Caco-2 (cell line): ENCODE data around the gene MAP7. TPM values are rescaled to one million over a fixed set of nuclear protein-coding genes. Genes with fewer than 3 reads are reported as not detected.
A peak's percentile ranks its signal among the peaks of the same experiment; 100 is the strongest.

ENCODE experiments used
- BruUV-seq: library from RNA; stranded (reverse); fragments of 400-500 nt; replicated peaks from 2 replicates; lab custom pipeline; 2021; lab: Mats Ljungman, UMichigan
- CTCF ChIA-PET: fragments of 300-600 bp; sonication (Branson Sonifier 250); formaldehyde crosslinking; loops from one replicate; lab custom pipeline; 2022; ENCODE audit warnings: antibody characterized with exemption; lab: Charles Lee
- POLR2A ChIA-PET: fragments of 300-600 bp; sonication (Branson Sonifier 250); formaldehyde crosslinking; loops from one replicate; lab custom pipeline; 2022; ENCODE audit warnings: antibody characterized with exemption; lab: Charles Lee
- DNase-seq, 2 experiments: peaks; one replicate each; pipeline versions ENCODE4 v3.0.0 to v3.0.0-alpha.2; 2020 to 2022
- H3K27me3 ChIP-seq: replicated peaks from 2 replicates; pipeline ENCODE4 v1.6.0; 2011; ENCODE audit warnings: low read length; ENCODE audit not compliant: control insufficient read depth, insufficient read depth
- H3K36me3 ChIP-seq: 2 replicates; pipeline ENCODE4 v1.5.1; 2011; ENCODE audit warnings: low read length; ENCODE audit not compliant: control insufficient read depth, insufficient read depth
- H3K4me1 ChIP-seq: fragments of 250-450 bp; sonication (Bioruptor Pico); 2 replicates; pipeline ENCODE4 v1.5.1; 2020; ENCODE audit warnings: mild to moderate bottlenecking
- H3K4me3 ChIP-seq: 2 replicates; pipeline ENCODE4 v1.5.1; 2011; ENCODE audit warnings: low read depth, mild to moderate bottlenecking, control low read depth, low read length
- H3K9me3 ChIP-seq: fragments of 250-450 bp; sonication (Bioruptor Pico); 2 replicates; pipeline ENCODE4 v1.5.1; 2020; ENCODE audit warnings: mild to moderate bottlenecking, moderate library complexity
- H3K27ac Mint-ChIP-seq: one replicate; pipeline ENCODE4 v1.8.0; 2022; ENCODE audit warnings: mixed read lengths; ENCODE audit not compliant: unreplicated experiment
- H3K27me3 Mint-ChIP-seq: one replicate; pipeline ENCODE4 v1.8.0; 2022; ENCODE audit warnings: mixed read lengths; ENCODE audit not compliant: insufficient read depth, unreplicated experiment
- H3K36me3 Mint-ChIP-seq: one replicate; pipeline ENCODE4 v1.8.0; 2022; ENCODE audit warnings: mild to moderate bottlenecking, mixed read lengths; ENCODE audit not compliant: insufficient read depth, unreplicated experiment
- H3K4me1 Mint-ChIP-seq: one replicate; pipeline ENCODE4 v1.8.0; 2022; ENCODE audit warnings: low read depth, mixed read lengths; ENCODE audit not compliant: unreplicated experiment
- H3K4me3 Mint-ChIP-seq: one replicate; pipeline ENCODE4 v1.8.0; 2022; ENCODE audit warnings: mild to moderate bottlenecking, moderate library complexity, mixed read lengths; ENCODE audit not compliant: unreplicated experiment
- H3K9me3 Mint-ChIP-seq: one replicate; pipeline ENCODE4 v1.8.0; 2022; ENCODE audit warnings: mixed read lengths; ENCODE audit not compliant: unreplicated experiment
- intact Hi-C: fragments of 100-400 bp; cut with micrococcal nuclease; formaldehyde crosslinking; loops from one replicate; pipeline ENCODE4 v1.10.0; 2022; ENCODE audit not compliant: unreplicated experiment
- total RNA-seq: library from RNA; stranded (reverse); gene quantifications from 2 replicates; pipeline ENCODE4 v1.2.3, GENCODE V29; 2022
- TF ChIP-seq, protein P1 (sequence below), 2 experiments: fragments of 200-600 bp in 1 of 2; IDR thresholded peaks; 1 replicate in 1 of 2; 2 replicates in 1 of 2; pipeline versions ENCODE4 v1.5.1 to v1.8.0; 2011 to 2022; ENCODE audit warnings: antibody characterized with exemption in 1 of 2, control low read depth in 1 of 2, inconsistent platforms in 1 of 2, low read depth in 1 of 2, low read length in 1 of 2, mild to moderate bottlenecking in 1 of 2, moderate library complexity in 1 of 2; ENCODE audit not compliant: insufficient read depth in 1 of 2, severe bottlenecking in 1 of 2, unreplicated experiment in 1 of 2

MAP7 gene
- total RNA-seq, 1 experiment from 2014 or later, result 55.3 TPM

DNA sequence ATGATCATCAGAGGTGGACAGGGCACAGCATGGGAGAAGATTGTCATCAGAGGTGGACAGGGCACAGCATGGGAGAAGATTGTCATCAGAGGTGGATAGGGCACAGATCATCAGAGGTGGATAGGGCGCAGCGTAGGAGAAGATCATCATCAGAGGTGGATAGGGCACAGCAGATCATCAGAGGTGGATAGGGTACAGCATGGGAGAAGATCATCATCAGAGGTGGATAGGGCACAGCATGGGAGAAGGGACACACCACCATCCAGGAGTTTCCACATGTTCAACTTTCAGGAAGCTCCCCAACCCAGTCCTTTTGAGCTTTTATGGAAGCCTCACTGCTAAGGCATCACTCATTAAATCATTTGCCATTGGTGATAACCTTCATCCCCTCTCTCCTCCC is 104.1 kb downstream of the MAP7 start:
- intact Hi-C loops, result loop anchor here (10.0 kb wide), 1 partner anchor 99 kb away; no protein-coding TSS in a partner anchor
- Mint-ChIP-seq H3K36me3 (no peaks in the 10 kb centered on the region), H3K4me3 (no peak overlapping the region), H3K27me3 (no peaks in the 10 kb centered on the region), H3K9me3 (no peaks in the 10 kb centered on the region), H3K4me1 (peaks cover 26% of the 10 kb centered on the region), H3K27ac (peak overlapping the region; percentile 3)
- POLR2A ChIA-PET, result no interaction called here
- TF ChIP-seq, protein P1, sequence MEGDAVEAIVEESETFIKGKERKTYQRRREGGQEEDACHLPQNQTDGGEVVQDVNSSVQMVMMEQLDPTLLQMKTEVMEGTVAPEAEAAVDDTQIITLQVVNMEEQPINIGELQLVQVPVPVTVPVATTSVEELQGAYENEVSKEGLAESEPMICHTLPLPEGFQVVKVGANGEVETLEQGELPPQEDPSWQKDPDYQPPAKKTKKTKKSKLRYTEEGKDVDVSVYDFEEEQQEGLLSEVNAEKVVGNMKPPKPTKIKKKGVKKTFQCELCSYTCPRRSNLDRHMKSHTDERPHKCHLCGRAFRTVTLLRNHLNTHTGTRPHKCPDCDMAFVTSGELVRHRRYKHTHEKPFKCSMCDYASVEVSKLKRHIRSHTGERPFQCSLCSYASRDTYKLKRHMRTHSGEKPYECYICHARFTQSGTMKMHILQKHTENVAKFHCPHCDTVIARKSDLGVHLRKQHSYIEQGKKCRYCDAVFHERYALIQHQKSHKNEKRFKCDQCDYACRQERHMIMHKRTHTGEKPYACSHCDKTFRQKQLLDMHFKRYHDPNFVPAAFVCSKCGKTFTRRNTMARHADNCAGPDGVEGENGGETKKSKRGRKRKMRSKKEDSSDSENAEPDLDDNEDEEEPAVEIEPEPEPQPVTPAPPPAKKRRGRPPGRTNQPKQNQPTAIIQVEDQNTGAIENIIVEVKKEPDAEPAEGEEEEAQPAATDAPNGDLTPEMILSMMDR (IDR thresholded peaks at IDR 0.05; ENCODE audit: insufficient read depth in 1 of 2, low read depth in 1 of 2, low read length in 1 of 2, severe bottlenecking in 1 of 2, unreplicated experiment in 1 of 2), result no peak
- Histone ChIP-seq H3K27me3 (no peaks in the 10 kb centered on the region), H3K4me3 (no peak overlapping the region), H3K9me3 (no peaks in the 10 kb centered on the region), H3K4me1 (peaks cover 35% of the 10 kb centered on the region), H3K36me3 (no peaks in the 10 kb centered on the region)
- CTCF ChIA-PET, result interaction anchor here (1.5 kb wide), 1 partner anchor 104 kb away, joined by 5 read pairs; the partner anchor contains the start of gene MAP7
- DNase-seq, result no peak
- BruUV-seq, result no TSS peak

DNA sequence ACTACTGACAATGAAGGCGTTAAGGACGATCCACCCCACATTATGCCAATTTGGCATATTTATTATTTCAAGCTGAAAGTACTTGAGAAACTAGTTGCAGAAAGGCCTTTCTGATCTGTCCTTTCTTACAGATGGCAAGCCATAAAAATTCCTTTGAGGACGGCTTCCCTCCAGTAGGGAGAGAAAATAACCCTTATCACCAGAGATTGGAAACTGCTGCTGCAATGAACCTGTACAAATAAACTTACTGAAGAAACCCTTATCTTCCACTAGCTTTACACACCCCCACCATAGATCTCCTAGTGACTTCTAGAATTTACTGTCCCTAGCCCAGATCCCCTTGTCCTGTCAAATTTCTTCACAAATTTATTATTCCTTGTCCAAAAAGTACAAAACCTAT is 105.2 kb downstream of the MAP7 start:
- no TSS peak for BruUV-seq

DNA sequence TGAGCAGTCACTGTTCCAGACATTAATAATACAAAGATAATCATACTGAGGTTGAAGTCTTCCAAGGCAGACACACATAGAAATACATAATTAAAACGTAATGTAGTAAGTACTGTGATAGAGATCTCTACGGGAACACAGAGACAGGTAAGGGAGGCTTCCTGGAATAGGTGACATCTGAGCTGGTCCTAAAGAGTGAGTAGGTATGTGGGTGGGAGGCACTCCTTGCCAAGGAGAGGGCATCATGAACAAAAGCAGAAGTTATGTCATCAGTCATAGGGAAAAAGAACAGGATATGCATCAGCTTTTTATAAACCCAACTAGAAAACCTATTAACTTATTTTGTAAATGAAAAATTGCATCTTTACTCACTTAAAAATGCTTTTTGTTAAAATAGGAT is 110.0 kb downstream of the MAP7 start:
- peaks cover 52% of the 10 kb centered on the region for H3K4me1 ChIP-seq
- no peaks in the 10 kb centered on the region for H3K27me3 ChIP-seq
- ChIA-PET POLR2A (interaction anchor here (0.7 kb wide), 1 partner anchor 293 kb away, joined by 3 read pairs; no protein-coding TSS in a partner anchor), CTCF (no interaction called here)
- intact Hi-C loops, result loop anchor here (10.0 kb wide), 1 partner anchor 105 kb away; no protein-coding TSS in a partner anchor
- no peak overlapping the region for H3K4me3 ChIP-seq
- H3K36me3 ChIP-seq, result no peaks in the 10 kb centered on the region
- H3K9me3 Mint-ChIP-seq, result no peaks in the 10 kb centered on the region
- BruUV-seq, result no TSS peak
- H3K27ac Mint-ChIP-seq, result peak overlapping the region; percentile 88
- no peaks in the 10 kb centered on the region for H3K9me3 ChIP-seq
- H3K4me3 Mint-ChIP-seq, result peak overlapping the region; percentile 66
- DNase-seq, result no peak
- peaks cover 31% of the 10 kb centered on the region for H3K4me1 Mint-ChIP-seq
- H3K27me3 Mint-ChIP-seq, result no peaks in the 10 kb centered on the region
- TF ChIP-seq, protein P1 (IDR thresholded peaks at IDR 0.05; ENCODE audit: insufficient read depth in 1 of 2, low read depth in 1 of 2, low read length in 1 of 2, severe bottlenecking in 1 of 2, unreplicated experiment in 1 of 2), result no peak
- H3K36me3 Mint-ChIP-seq, result no peaks in the 10 kb centered on the region

More for the DNA sequence above, 105.2 kb downstream of the MAP7 start:
- Histone ChIP-seq H3K27me3 (no peaks in the 10 kb centered on the region), H3K4me1 (peaks cover 44% of the 10 kb centered on the region), H3K36me3 (no peaks in the 10 kb centered on the region), H3K4me3 (no peak overlapping the region), H3K9me3 (no peaks in the 10 kb centered on the region)
- Mint-ChIP-seq H3K27me3 (no peaks in the 10 kb centered on the region), H3K27ac (peak overlapping the region; percentile 3), H3K36me3 (no peaks in the 10 kb centered on the region), H3K4me3 (peak overlapping the region; percentile 34), H3K9me3 (no peaks in the 10 kb centered on the region), H3K4me1 (peaks cover 36% of the 10 kb centered on the region)
- ChIA-PET CTCF (interaction anchor here (1.5 kb wide), 1 partner anchor 105 kb away, joined by 5 read pairs; the partner anchor contains the start of gene MAP7), POLR2A (no interaction called here)
- intact Hi-C loops, result loop anchor here (10.0 kb wide), 1 partner anchor 100 kb away; no protein-coding TSS in a partner anchor
- DNase-seq, result peak; percentile 46 to 58
- TF ChIP-seq, protein P1 (IDR thresholded peaks at IDR 0.05; ENCODE audit: insufficient read depth in 1 of 2, low read depth in 1 of 2, low read length in 1 of 2, severe bottlenecking in 1 of 2, unreplicated experiment in 1 of 2), result no peak
